Vagina (tissue), 2 donors: ENCODE measurements around the gene PARD6A.

Experiments used
- POLR2A ChIP-seq, 2 donors: fragments of 450-650 bp; IDR thresholded peaks; one replicate each; pipeline ENCODE4 v1.6.1; 2017; ENCODE audit warnings: antibody characterized with exemption in 2 of 2, mild to moderate bottlenecking in 2 of 2, moderate library complexity in 2 of 2
- POLR2AphosphoS5 ChIP-seq, 2 donors: sonication (generic); formaldehyde crosslinking; IDR thresholded peaks; one replicate each; pipeline ENCODE4 v1.9.0; 2017; ENCODE audit warnings: antibody characterized with exemption in 2 of 2, mild to moderate bottlenecking in 2 of 2, low read depth in 1 of 2; ENCODE audit not compliant: insufficient read depth in 1 of 2
- TF ChIP-seq, protein P1 (sequence below), 3 experiments: fragments of 450-650 bp in 2 of 3; fragments of 200-600 bp in 1 of 3; sonication (generic) in 1 of 3; IDR thresholded peaks; one replicate each; pipeline ENCODE4 v1.5.1; 2017 to 2019; ENCODE audit warnings: antibody characterized with exemption in 3 of 3, mild to moderate bottlenecking in 2 of 3, moderate library complexity in 2 of 3

DNA sequence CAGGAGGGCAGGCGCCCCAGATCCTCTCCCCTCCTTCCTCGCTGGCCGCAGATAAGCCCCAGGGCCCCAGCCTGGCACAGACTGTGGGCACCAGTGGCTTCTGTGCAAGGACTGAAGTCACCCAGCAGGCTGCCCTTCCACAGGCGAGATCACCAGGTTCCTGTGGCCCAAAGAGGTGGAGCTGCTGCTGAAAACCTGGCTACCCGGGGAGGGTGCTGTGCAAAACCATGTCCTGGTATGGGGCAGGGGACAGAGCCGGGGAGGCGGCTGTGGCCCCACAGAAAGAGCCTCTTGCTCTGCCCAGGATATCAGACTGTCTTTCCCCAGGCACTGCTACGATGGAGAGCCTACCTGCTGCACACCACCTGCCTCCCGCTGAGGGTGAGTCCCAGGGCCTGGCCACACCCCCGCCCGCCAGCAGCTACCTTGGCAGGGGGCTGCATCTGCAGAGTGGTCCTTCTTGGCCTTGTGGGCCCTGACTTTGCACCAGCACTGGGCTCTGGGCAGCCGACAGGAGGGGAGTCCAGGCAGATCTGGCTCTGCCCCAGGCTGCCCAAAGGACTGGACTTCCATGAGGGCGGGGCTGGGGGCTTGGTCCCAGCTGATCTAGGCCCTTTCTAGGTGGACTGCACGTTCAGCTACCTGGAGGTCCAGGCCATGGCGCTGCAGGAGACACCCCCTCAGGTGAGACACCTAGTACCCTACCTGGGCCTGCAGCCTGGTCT lies 15.2 kb upstream of the PARD6A start:
- TF ChIP-seq POLR2A (IDR thresholded peaks at IDR 0.05) (no peak), POLR2AphosphoS5 (IDR thresholded peaks at IDR 0.05; ENCODE audit: insufficient read depth in 1 of 2, low read depth in 1 of 2) (no peak)
- TF ChIP-seq, protein P1, sequence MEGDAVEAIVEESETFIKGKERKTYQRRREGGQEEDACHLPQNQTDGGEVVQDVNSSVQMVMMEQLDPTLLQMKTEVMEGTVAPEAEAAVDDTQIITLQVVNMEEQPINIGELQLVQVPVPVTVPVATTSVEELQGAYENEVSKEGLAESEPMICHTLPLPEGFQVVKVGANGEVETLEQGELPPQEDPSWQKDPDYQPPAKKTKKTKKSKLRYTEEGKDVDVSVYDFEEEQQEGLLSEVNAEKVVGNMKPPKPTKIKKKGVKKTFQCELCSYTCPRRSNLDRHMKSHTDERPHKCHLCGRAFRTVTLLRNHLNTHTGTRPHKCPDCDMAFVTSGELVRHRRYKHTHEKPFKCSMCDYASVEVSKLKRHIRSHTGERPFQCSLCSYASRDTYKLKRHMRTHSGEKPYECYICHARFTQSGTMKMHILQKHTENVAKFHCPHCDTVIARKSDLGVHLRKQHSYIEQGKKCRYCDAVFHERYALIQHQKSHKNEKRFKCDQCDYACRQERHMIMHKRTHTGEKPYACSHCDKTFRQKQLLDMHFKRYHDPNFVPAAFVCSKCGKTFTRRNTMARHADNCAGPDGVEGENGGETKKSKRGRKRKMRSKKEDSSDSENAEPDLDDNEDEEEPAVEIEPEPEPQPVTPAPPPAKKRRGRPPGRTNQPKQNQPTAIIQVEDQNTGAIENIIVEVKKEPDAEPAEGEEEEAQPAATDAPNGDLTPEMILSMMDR (IDR thresholded peaks at IDR 0.05) = no peak
